HG02610 (cell line): ENCODE results near the gene SAT1.
A peak's percentile ranks its signal among the peaks of the same experiment; 100 is the strongest.
"Not testable (repeated sequence)": the region's sequence is repeated elsewhere in the genome, so short reads cannot be mapped to it uniquely, and the experiment has no call there.

Experiments used
- ATAC-seq: cut with Tn5 transposase; IDR thresholded peaks from one replicate; pipeline ENCODE4 v1.9.1; 2021; ENCODE audit warnings: mild to moderate bottlenecking, moderate library complexity; ENCODE audit not compliant: unreplicated experiment

The SAT1 gene

GRCh38 chrX:23782863-23783588 is at the start of gene SAT1:
Gene SAT1, plus strand, starts transcription at chrX:23783173. Its CDS starts 179 bp downstream, at chrX:23783352.
- peak; percentile 90 for ATAC-seq

DNA sequence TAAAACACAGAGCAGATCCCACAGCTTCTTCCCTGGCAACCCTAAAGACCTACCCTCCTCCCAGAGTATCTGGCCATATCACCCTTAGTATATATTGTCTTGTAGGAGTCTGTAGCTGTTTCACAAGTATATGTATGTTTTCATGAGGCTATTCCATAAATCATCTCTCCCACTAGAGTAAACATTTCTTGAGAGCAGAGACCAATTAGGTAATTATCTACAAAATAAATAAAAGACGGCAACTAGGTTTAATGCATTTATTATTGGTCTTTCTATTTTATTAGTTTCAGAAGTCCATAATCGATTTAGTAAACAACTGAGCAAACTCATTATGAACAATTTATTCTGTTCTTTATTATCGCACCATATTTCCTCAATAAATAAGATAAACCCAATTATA is 46.9 kb upstream of the SAT1 start:
- ATAC-seq: no peak

DNA sequence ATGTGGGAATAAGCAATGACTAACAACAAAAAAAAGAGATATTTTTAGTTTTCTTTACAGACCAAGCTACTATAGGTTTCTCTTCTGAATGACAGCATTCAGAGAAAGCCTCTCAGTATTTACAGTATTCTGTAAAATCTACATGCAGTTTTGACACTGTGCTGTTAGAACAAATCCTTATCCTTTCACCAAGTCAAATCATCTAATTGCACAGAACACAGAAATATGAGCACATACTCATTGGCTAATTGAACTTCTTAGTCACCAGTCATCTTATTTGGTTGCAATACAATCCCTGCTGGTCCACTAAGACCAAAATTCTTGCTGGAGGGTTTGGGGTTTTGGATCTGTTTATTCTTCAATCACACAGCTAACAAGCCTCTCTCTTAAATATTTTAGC is 45.6 kb upstream of the SAT1 start:
- peak; percentile 36 for ATAC-seq

DNA sequence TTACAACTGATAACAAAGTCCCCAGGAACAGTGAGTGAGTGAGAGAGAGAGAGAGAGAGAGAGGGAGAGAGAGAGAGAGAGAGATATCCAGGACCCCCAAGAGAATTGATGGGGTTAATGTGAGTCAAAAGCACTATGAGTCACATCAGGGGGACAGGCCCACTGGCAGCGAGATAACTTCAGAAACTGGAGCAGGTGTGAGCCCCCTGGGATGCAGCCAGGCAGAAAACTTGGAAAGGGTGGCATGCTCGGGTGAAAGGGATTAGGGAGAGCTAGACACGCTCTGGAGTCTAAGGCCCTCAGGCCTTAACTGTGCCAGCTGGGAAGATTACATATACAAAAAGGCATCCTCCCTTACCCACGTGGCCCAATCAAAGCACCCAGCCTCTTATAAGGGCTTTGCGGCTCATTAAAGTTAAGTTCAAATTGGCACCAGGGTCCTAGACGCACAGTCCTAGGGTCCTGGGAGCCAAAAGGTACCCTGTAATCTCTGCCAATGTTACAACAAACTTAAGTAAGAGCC is 40.7 kb upstream of the SAT1 start:
- no peak for ATAC-seq

DNA sequence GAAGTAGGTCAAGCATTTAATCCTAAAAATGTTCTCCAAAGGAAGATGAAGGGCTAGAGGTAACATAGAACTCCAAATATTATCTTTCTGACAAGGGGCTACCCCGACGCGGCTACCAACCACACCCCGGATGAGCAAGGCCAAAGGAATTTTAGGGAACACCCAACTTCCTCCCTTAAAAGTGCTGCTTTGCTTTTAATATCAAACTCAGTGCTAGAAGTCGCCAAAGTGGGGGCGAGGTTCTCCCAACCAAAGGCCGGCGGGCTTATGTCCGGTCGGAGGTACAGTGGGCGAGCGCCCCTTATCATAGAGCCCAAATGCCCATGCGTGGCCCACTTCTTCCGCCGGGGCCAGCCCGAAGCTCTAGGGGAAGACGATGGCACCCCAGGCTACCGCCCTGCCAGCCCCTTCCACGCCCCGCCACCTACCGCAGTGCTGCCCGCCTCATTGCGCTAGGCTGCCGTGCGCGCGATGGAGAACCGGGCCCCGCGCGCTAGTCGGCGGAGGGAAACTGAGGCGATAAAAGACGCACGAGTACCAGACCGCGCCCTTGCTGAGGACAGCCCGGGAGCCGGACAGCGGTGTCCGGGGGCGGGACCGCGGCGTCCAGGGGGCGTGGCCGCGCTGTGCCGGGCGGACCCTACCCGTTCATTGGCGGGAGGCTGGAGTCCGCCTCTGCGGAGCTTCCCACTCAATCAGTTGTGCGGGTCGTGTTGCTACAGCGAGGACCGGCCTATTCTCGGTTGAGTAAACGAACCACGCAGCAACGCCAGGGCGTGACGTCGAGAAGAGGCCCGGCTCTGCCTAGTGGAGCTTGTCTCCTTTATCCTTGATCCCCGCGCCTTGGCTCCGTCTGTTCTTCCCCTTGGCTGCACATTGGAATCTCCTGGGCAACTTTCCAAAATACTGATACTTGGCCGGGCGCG is 40.0 kb upstream of the SAT1 start, which contains the start of gene ACOT9:
Gene ACOT9 (minus strand): TSS at position 580 of the 926 bp plus-strand sequence. CDS start 132 bp downstream, at position 448.
- ATAC-seq: peak; percentile 96

DNA sequence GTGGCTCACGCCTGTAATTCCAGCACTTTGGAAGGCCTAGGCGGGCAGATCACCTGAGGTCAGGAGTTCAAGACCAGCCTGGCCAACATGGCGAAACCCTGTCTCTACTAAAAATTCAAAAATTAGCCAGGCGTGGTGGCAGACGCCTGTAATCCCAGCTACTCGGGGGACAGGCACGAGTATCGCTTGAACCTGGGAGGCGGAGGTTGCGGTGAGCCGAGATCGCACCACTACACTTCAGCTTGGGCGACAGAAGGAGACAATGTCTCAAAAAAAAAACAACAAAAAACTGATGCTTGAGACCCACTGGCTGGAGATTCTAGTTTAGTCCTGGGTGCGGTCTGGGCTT is 39.4 kb upstream of the SAT1 start:
- not testable (repeated sequence) for ATAC-seq

DNA sequence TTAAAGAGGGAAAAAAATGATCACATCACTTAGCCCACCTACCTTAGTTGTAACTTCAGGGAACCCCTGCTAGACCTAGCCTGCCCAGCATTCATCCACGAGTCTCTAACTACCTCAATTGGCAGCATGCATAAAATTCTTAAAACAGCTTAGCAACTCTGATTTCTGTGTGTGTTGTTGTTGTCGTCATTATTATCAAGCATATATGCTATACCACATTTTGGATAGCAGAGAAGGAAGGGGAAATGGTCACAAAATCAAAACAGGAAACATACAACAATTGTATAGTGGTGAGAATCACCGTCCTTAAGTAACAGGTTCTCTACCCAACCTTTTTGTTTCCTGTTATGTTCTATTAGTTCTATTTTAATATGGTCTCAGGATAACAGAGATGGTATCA is 37.2 kb upstream of the SAT1 start:
- no peak for ATAC-seq

DNA sequence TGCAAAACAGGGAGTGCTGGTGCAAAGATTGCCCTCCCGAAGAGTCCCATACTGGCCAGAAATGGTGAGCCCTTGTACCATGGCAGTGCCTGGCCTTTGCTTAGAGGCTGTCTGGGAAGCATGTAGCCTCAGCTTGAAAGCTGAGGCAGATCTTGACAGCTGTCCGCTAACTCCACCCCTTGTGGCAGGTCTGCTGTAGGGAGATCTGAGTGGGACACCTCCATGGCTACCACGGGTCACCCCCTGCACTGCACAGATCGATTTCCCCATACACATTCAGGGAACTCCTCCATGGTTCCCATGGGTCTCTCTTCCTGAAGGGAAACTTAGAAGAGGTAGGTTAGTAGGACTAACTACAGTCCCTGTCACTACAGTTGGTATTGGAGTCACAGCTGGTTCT is 33.8 kb upstream of the SAT1 start:
- no peak for ATAC-seq

DNA sequence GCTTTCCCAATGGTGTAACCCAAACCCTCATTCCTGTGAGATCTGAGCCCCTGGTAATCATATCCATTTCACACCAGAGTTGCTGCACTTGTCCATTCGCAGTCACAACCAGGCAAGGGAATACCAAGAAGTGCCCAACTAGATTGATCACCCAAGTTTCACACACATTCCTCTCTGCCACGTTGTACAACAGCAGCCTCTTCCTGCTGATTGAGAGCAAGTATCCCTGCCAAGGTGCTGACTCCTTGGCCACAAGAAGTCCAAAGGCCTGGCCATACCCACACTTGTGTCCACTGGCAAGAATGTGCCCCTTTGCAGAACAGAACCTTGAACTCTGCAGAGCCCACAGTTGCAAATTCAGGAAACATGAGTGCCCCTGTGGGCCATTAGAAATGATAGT is 33.4 kb upstream of the SAT1 start:
- ATAC-seq: no peak

GRCh38 chrX:23752740-23753415 is 30.1 kb upstream of the SAT1 start:
- no peak for ATAC-seq

DNA sequence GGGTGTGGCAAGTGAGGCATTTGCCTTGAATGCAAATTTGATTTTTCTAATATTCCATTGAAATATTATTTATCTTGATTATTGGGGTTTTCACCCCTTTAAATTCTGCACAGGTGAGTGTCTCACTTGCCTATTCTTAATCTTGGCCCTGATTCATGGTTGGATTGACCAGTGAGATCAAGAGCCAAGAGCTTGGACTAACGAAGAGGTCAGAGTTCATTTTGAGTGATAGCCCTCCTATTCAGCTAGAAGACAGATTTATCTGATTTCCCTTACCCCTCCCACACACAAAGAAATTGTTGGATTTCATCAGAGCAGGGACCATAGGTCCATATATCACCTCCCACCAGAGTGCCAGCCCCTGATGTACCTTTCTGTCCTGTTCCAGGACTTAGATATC is 28.3 kb upstream of the SAT1 start:
- ATAC-seq: no peak

DNA sequence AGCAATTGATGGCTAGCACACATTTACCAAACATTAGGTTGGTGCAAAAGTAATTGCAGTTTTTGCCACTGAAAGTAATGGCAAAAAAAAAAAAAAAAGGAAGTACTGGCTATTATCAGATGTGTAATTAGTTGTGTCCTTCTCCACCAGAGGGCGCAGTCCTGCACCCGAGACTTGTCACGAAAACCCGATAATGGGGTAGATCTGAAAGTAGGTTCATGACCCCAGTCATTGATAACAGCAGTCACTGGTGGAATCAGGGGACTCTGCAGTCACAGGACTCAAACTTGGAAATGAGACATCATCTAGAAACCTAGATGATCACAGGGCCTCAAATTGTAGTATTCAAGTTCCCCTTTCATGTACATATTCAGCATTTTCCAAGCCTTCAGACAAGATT is 26.8 kb upstream of the SAT1 start:
- ATAC-seq: peak; percentile 54

DNA sequence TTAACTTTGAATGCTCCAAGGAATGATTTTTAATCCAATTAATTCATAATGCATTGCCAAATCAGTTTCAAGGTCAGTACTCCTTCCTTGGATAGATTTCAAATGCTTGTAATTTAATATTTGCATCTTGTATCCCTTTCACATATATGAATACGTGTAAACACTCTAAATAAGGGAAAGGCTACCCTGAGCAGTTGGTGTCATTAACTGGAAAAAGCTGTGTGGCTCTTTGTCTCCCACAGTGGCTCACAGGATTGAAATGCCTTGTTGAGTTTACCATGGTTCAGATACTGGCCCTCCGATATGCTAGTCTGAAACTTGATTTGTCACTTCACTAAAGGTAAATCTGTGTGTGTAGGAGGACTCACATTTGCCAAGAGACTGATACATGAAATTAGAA is 23.2 kb upstream of the SAT1 start:
- no peak for ATAC-seq

GRCh38 chrX:23764188-23764984 is 18.6 kb upstream of the SAT1 start:
- no peak for ATAC-seq

GRCh38 chrX:23765449-23765848 is 17.5 kb upstream of the SAT1 start:
- ATAC-seq: no peak

DNA sequence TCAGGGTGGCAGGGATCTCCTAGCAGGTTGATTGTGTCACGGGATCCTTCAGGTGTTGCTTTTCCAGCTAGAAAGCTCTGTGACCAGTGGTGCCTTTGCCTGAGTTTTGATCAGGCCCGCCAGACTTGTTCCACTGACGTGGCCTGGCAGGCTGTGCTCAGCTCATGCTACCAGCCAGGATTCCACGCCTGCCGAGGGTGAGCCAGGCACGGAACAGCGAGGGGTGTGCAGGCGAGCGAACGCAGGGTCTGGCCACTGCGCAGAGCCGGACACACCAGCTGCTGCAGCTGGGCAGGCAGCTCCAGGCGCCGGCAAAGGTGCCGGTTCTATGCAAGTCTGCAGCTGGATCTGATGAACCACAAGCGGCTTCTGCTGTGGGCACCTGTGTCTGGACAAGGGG is 17.1 kb upstream of the SAT1 start:
- no peak for ATAC-seq

GRCh38 chrX:23766650-23767551 is 16.1 kb upstream of the SAT1 start:
- no peak for ATAC-seq

- ATAC-seq: no peak
Observed at GRCh38 chrX:23770142-23770541, 12.8 kb upstream of the SAT1 start.

DNA sequence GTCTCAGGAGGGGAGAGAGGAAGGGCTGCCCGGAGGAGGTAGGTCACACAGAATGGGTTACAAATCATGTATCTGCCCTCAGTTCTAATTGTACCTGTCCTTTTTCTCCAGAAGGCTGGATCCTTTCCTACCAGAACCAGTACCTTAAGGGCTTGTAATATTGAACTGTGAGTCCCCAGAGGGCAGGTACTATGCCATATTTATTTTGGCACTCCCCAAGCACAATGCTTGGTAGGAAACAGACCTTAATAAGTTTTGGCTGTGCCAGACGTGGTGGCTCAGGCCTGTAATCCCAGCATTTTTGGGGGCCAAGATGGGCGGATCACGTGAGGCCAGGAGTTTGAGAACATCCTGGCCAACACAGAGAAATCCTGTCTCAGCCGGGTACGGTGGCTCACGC is 11.9 kb upstream of the SAT1 start:
- ATAC-seq: not testable (repeated sequence)
